Parathyroid adenoma (tissue), 2 donors: ENCODE measurements around the gene ACRV1.

Experiments
- H2AFZ ChIP-seq: fragments of 300-600 bp; sonication (generic); one replicate; pipeline ENCODE4 v1.7.0; 2017; ENCODE audit warnings: antibody characterized with exemption, mild to moderate bottlenecking
- H3K27ac ChIP-seq: fragments of 300-600 bp; sonication (generic); one replicate; pipeline ENCODE4 v1.7.0; 2017
- H3K27me3 ChIP-seq: fragments of 300-600 bp; sonication (generic); one replicate; pipeline ENCODE4 v1.7.0; 2017; ENCODE audit warnings: low read length; ENCODE audit not compliant: control insufficient read depth, insufficient read depth
- H3K36me3 ChIP-seq: fragments of 300-600 bp; sonication (generic); one replicate; pipeline ENCODE4 v1.7.0; 2017; ENCODE audit warnings: low read length; ENCODE audit not compliant: control insufficient read depth, insufficient read depth
- H3K4me1 ChIP-seq: fragments of 300-600 bp; sonication (generic); one replicate; pipeline ENCODE4 v1.7.0; 2017; ENCODE audit warnings: control low read depth
- H3K4me2 ChIP-seq: fragments of 300-600 bp; sonication (generic); one replicate; pipeline ENCODE4 v1.7.0; 2017; ENCODE audit warnings: low read length
- H3K4me3 ChIP-seq: fragments of 300-600 bp; sonication (generic); one replicate; pipeline ENCODE4 v1.7.0; 2017; ENCODE audit warnings: low read depth, low read length
- H3K79me2 ChIP-seq: fragments of 300-600 bp; sonication (generic); one replicate; pipeline ENCODE4 v1.7.0; 2017; ENCODE audit warnings: control low read depth
- H3K9ac ChIP-seq: fragments of 300-600 bp; sonication (generic); one replicate; pipeline ENCODE4 v1.7.0; 2017; ENCODE audit warnings: mild to moderate bottlenecking
- H3K9me3 ChIP-seq: fragments of 300-600 bp; sonication (generic); one replicate; pipeline ENCODE4 v1.7.0; 2017; ENCODE audit warnings: low read length; ENCODE audit not compliant: control insufficient read depth
- CTCF ChIP-seq: fragments of 300-600 bp; sonication (generic); IDR thresholded peaks from one replicate; pipeline ENCODE4 v1.7.0; 2017; ENCODE audit warnings: antibody characterized with exemption, mild to moderate bottlenecking
- donor health status: primary hyperparathyroidism.

Gene ACRV1

GRCh38 chr11:125701858-125702621 is 21.4 kb upstream of the ACRV1 start:
- H3K36me3 ChIP-seq: no peaks in the 10 kb centered on the region
- H3K79me2 ChIP-seq: no peaks in the 10 kb centered on the region
- no peaks in the 10 kb centered on the region for H3K27me3 ChIP-seq
- H3K4me1 ChIP-seq: no peaks in the 10 kb centered on the region
- no peak overlapping the region for H3K4me3 ChIP-seq
- TF ChIP-seq CTCF: no peak
- H3K4me2 ChIP-seq: no peak overlapping the region
- no peak overlapping the region for H3K9ac ChIP-seq
- no peak overlapping the region for H3K27ac ChIP-seq
- no peaks in the 10 kb centered on the region for H3K9me3 ChIP-seq
- H2AFZ ChIP-seq: no peak overlapping the region

- Histone ChIP-seq H2AFZ (no peak overlapping the region), H3K27me3 (no peaks in the 10 kb centered on the region), H3K4me2 (no peak overlapping the region), H3K36me3 (no peaks in the 10 kb centered on the region), H3K4me3 (no peak overlapping the region), H3K9ac (no peak overlapping the region), H3K27ac (no peak overlapping the region), H3K79me2 (no peaks in the 10 kb centered on the region), H3K9me3 (no peaks in the 10 kb centered on the region), H3K4me1 (no peaks in the 10 kb centered on the region)
- no peak for TF ChIP-seq CTCF
Observed at GRCh38 chr11:125701018-125701610, 20.5 kb upstream of the ACRV1 start.

GRCh38 chr11:125694951-125695350 is 14.3 kb upstream of the ACRV1 start:
- no peak overlapping the region for H3K9ac ChIP-seq
- H3K4me1 ChIP-seq: no peaks in the 10 kb centered on the region
- no peak overlapping the region for H2AFZ ChIP-seq
- H3K4me2 ChIP-seq: no peak overlapping the region
- H3K79me2 ChIP-seq: no peaks in the 10 kb centered on the region
- H3K9me3 ChIP-seq: no peaks in the 10 kb centered on the region
- no peak overlapping the region for H3K4me3 ChIP-seq
- no peak overlapping the region for H3K27ac ChIP-seq
- TF ChIP-seq CTCF: no peak
- H3K27me3 ChIP-seq: no peaks in the 10 kb centered on the region
- no peaks in the 10 kb centered on the region for H3K36me3 ChIP-seq

GRCh38 chr11:125692887-125693286 is 12.2 kb upstream of the ACRV1 start:
- Histone ChIP-seq H3K4me1 (no peaks in the 10 kb centered on the region), H2AFZ (no peak overlapping the region), H3K27me3 (no peaks in the 10 kb centered on the region), H3K4me2 (no peak overlapping the region), H3K9ac (no peak overlapping the region), H3K27ac (no peak overlapping the region), H3K4me3 (no peak overlapping the region), H3K79me2 (no peaks in the 10 kb centered on the region), H3K36me3 (no peaks in the 10 kb centered on the region), H3K9me3 (no peaks in the 10 kb centered on the region)
- TF ChIP-seq CTCF: no peak

GRCh38 chr11:125690006-125690405 is 9.4 kb upstream of the ACRV1 start:
- H3K36me3 ChIP-seq: no peaks in the 10 kb centered on the region
- no peaks in the 10 kb centered on the region for H3K4me1 ChIP-seq
- no peak overlapping the region for H3K4me2 ChIP-seq
- H3K79me2 ChIP-seq: no peaks in the 10 kb centered on the region
- H3K27me3 ChIP-seq: no peaks in the 10 kb centered on the region
- no peaks in the 10 kb centered on the region for H3K9me3 ChIP-seq
- no peak overlapping the region for H3K4me3 ChIP-seq
- no peak overlapping the region for H2AFZ ChIP-seq
- no peak overlapping the region for H3K27ac ChIP-seq
- no peak overlapping the region for H3K9ac ChIP-seq
- no peak for TF ChIP-seq CTCF
